Mesodermal cell (in vitro differentiated cells): ENCODE measurements around the gene GJA5.

Source experiments
- H3K27ac ChIP-seq: 2 replicates; pipeline ENCODE4 v1.7.0; 2013; ENCODE audit warnings: mild to moderate bottlenecking, low read depth, low read length, moderate library complexity; ENCODE audit not compliant: severe bottlenecking
- H3K36me3 ChIP-seq: 2 replicates; pipeline ENCODE4 v1.7.1; 2013; ENCODE audit warnings: mild to moderate bottlenecking, low read length, moderate library complexity; ENCODE audit not compliant: control insufficient read depth, insufficient read depth
- H3K4me1 ChIP-seq: one replicate; pipeline ENCODE4 v1.7.1; 2013; ENCODE audit warnings: mild to moderate bottlenecking, low read length; ENCODE audit not compliant: insufficient read depth, control insufficient read depth, poor library complexity, severe bottlenecking
- H3K4me3 ChIP-seq: 2 replicates; pipeline ENCODE4 v1.7.0; 2013; ENCODE audit warnings: low read length, control low read depth, mild to moderate bottlenecking; ENCODE audit not compliant: insufficient read depth, poor library complexity, severe bottlenecking; ENCODE audit errors: extremely low read depth
- H3K9me3 ChIP-seq: 2 replicates; pipeline ENCODE4 v1.7.1; 2013; ENCODE audit warnings: mild to moderate bottlenecking, low read length, moderate library complexity; ENCODE audit not compliant: control insufficient read depth
- WGBS, 2 experiments: methylation state at CpG; one replicate each; pipeline ENCODE4 v1.1.5; 2013; ENCODE audit warnings: missing lambda C conversion rate in 2 of 2; ENCODE audit not compliant: insufficient coverage in 2 of 2; 5-methylcytosine and 5-hydroxymethylcytosine counted together

The GJA5 gene

DNA sequence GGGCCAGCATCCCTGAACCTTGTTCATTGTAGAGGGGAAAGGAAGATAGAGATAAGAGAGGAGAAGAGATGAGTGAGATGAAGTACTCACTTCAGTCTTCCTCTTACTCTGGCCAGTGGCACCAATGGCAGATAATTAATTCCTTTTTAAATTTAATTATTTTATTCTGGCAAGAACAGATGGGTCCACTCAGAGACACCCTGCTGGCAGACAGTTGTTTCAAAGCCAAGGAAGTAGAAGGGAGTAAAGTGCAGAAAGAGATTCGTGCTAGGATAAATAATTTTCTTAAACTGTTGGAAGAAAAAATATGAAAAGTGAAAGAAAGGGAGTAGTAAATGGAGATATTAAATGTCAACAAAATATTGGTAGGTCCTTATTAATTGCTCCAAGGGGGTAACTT is 7.7 kb upstream of the GJA5 start:
- H3K4me3 ChIP-seq, result no peak overlapping the region
- WGBS, 2 experiments, result 83 to 88% methylated on average over 1 of the region's 1 CpG
- no peaks in the 10 kb centered on the region for H3K9me3 ChIP-seq
- H3K4me1 ChIP-seq, result no peaks in the 10 kb centered on the region
- H3K36me3 ChIP-seq, result no peaks in the 10 kb centered on the region
- H3K27ac ChIP-seq, result no peak overlapping the region

DNA sequence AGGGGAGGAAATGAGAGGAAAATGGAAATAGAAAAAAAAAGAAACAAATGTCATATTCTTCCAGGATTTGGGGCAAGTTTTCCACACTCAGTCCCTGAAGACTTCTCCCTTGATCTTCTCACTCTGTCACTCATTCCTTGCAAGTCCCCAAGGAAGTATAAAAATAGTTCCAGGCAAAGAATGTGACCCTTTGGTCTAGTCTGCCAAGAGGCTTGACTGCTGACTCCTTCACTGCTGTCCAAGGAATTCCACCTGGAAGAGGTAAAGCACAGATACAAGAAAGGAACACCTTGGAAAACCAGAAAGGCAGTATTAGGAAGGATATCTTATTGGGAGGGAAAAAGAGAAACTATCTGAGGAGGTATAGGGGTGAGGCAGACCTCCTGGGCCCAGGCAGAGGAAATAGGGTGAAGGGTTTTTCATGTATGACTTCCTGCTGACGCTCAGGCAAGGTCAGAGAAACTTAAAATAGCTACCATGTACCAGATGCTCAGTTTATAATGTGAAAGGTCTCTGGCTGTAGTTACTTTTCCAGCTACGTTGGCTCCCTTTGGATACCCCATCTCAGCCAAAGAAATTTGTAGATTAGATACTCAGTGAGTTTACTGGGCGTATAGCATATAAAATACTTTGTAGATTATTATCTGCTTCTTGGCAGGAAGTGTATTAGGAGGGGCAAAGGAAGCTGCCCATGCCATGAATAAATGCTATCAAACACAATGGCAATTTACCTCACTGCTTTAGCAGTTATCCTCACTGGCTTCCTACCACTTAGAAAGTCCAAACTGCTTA is 2.0 kb upstream of the GJA5 start:
- H3K27ac ChIP-seq, result no peak overlapping the region
- no peak overlapping the region for H3K4me3 ChIP-seq
- H3K36me3 ChIP-seq, result no peaks in the 10 kb centered on the region
- H3K9me3 ChIP-seq, result no peaks in the 10 kb centered on the region
- peaks cover 10% of the 10 kb centered on the region for H3K4me1 ChIP-seq
- 80 to 83% methylated on average over 1 of the region's 3 CpGs for WGBS, 2 experiments

DNA sequence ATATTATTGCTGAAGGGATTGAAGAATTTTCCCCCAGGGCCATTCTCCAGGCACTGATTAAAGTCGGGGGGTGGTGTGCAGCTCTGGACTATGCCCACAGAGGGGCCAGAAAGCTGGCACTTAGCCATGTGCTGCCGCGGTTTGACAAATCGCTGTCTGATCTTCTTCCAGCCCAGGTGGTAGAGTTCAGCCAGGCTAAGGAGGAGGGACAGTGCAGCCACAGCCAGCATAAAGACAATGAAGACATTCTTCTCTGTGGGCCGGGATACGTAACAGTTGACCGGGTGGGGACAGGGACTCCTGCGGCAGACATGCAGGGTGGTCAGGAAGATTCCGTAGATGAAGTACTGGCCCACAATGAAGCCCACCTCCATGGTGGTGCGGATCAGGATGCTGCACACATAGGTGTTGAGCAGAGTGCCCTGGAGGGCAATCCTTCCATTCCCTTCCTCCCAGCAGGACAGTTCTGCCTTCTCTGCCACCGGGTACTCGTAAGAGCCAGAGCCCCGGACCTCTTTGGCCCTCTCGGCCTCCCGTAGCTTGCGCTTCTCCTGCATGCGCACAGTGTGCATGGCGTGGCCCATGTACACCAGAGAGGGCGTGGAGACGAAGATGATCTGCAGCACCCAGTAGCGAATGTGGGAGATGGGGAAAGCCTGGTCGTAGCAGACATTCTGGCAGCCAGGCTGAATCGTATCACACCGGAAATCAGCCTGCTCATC is 1.9 kb downstream of the GJA5 start:
- Histone ChIP-seq H3K9me3 (no peaks in the 10 kb centered on the region), H3K27ac (no peak overlapping the region), H3K36me3 (no peaks in the 10 kb centered on the region), H3K4me1 (peaks cover 16% of the 10 kb centered on the region), H3K4me3 (no peak overlapping the region)
- 96% methylated on average over 24 of the region's 24 CpGs for WGBS, 2 experiments

DNA sequence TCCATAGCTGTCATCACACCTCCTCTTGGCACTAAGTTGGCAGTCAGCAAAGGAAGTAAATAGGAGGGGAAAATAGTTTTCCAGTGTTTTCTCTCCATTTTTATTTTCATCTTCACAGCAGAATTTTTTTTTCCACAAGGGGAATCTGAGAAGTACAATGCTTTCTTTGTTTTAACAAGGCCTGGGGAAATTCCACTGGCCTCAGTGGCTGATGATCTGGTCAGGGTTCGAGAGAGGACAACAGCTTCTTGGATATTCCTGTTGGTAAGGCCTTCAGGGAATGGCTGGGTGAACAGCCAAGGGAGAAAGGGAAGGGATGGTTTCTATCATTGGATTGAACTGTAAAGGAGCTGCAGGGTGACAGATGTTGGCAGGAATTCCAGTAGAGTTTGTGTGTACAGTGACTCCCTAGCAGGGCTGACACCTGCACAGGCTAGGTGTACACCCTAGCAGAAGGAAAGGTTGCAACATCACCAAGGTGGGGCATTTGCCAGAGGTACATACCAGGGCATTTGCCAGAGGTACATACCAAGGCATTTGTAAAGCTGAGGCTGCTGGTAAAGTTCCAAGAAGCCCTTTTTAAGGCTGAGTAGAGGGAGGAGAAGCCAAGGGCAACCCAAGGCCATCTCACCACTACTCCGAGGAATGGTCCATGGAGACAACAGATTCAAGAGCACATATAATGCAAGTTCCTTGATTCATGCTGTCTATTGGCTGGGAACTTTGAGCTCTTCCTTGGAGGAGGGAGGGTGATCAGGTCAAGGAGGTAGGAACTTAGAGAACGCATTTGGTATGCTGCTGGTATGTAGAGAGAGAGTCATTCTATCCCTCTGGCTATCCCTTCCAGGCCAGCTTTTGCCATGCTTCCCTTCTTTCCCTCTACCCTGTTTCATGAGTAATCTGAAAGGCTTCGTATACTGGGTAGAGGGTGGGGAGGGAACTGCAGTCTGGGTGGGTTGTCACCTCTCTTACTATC is 3.1 kb downstream of the GJA5 start:
- H3K27ac ChIP-seq, result no peak overlapping the region

DNA sequence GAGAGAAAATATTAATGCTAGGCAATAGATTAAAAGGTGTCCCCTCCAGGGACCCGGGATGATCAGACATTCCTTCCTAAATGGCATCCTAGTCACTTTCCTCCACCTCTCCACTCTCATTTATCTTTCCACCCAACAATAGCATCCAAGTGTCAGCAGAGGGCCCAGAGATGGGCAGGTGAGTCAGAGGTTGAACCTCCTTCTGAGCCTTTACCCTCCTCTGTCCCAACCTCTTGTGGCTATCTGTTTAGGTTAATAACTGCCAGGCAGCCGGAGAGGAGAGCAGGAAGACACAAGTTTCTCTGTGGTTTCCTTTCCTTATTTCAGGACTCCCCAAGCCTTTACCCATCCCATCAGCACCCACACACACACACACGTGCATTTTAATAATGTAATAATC is 4.1 kb downstream of the GJA5 start:
- WGBS, 2 experiments, result 80 to 100% methylated on average over 1 of the region's 3 CpGs
- Histone ChIP-seq H3K36me3 (no peaks in the 10 kb centered on the region), H3K4me1 (peaks cover 10% of the 10 kb centered on the region), H3K27ac (no peak overlapping the region), H3K4me3 (no peak overlapping the region), H3K9me3 (no peaks in the 10 kb centered on the region)

More for the DNA sequence above, 3.1 kb downstream of the GJA5 start:
- Histone ChIP-seq H3K9me3 (no peaks in the 10 kb centered on the region), H3K4me1 (peaks cover 12% of the 10 kb centered on the region), H3K36me3 (no peaks in the 10 kb centered on the region), H3K4me3 (no peak overlapping the region)
- WGBS, 2 experiments, result 93 to 100% methylated on average over 1 to 2 of the region's 4 CpGs

DNA sequence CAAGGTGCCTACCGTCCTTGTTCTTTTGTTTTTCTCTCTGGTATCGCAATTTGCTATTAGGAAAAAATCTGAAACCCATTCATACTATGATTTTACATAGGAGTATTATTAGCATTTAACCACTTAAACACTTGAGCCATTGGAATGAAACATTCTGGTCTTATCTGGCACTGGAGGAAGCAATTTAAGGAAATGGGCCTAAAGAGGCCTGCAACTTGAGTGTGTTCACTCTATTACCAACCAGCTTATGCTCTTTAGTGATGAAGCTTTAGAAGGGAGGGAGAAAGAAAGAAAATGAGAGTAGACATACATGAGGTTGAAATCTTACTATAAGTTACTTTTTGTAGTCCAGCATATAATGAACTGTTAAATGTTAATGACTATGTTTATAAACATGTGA is 5.7 kb downstream of the GJA5 start:
- Histone ChIP-seq H3K9me3 (no peaks in the 10 kb centered on the region), H3K36me3 (no peaks in the 10 kb centered on the region), H3K4me1 (peaks cover 17% of the 10 kb centered on the region), H3K27ac (no peak overlapping the region), H3K4me3 (no peak overlapping the region)
- no CpG with 5 or more reads among the region's 2 CpGs for WGBS, 2 experiments

DNA sequence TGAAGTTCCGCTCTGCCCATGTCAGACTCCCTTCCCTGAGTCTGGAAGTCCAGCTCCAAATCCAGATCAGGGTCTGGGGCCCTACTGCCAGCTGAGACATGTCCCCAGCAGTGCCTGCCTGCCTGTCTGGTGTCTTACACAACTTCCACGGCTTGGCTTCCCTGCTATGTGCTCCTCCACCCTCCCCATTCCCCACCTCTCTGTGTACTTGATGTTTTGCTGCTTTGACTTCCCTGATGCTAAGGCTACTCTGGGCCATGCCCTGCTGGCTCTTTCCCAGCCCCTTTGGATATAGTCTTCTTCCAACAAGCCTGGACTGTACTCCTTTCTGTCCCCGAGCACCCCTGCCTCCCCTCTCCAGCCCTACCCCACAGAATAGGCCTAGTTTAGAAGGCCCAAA is 7.3 kb downstream of the GJA5 start:
- H3K36me3 ChIP-seq, result no peaks in the 10 kb centered on the region
- 69 to 74% methylated on average over 2 to 3 of the region's 3 CpGs for WGBS, 2 experiments
- no peak overlapping the region for H3K27ac ChIP-seq

DNA sequence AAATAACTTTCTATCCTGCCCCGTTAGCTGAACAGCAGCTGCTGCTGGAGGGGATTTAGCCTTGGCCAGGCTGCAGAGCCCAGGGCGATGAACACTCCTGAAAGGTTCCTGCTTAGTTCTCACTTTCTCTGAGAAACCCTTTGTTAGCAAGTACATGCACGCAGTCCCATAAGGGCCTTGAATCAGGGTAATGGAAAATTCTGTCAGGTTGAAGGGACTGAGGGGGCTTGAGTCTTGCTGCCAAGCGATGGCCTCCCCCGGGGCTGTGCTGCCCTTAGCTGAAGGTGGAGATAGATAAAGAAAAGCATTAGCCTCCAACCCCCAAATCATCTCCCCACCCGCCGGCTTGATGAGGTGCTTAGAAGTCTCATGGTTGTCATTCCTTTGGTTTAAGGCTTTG is 7.9 kb downstream of the GJA5 start:
- no peak overlapping the region for H3K27ac ChIP-seq
- H3K36me3 ChIP-seq, result no peaks in the 10 kb centered on the region
- 66 to 89% methylated on average over 3 of the region's 7 CpGs for WGBS, 2 experiments
- H3K4me3 ChIP-seq, result no peak overlapping the region
- H3K9me3 ChIP-seq, result no peaks in the 10 kb centered on the region
- peaks cover 14% of the 10 kb centered on the region for H3K4me1 ChIP-seq

More for the DNA sequence above, 7.3 kb downstream of the GJA5 start:
- no peaks in the 10 kb centered on the region for H3K9me3 ChIP-seq
- no peak overlapping the region for H3K4me3 ChIP-seq
- H3K4me1 ChIP-seq, result peaks cover 17% of the 10 kb centered on the region

DNA sequence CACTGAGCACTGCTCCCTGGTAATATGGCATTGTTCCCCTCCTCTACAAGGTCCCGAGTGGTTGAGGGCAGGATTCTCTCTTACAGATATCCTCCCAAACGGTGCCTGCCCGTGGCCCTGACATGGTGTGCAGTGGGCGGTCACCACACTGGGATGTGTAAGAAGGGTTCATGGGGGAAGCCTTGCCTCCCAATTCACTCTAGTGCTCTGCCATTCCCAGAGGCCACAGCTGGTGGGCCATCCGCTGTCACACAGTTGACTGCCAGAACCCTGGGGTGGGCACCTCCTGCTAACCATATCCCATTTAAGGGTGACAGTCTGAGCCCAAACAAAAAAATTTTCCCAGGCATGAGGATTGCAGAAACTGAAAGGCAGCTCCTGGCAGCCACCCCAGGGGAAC is 9.1 kb downstream of the GJA5 start:
- H3K27ac ChIP-seq, result no peak overlapping the region
- no peak overlapping the region for H3K4me3 ChIP-seq
- peaks cover 9% of the 10 kb centered on the region for H3K4me1 ChIP-seq
- WGBS, 2 experiments, result 100% methylated on average over 1 of the region's 5 CpGs; no CpG with 5 or more reads in 1 of the 2 experiments
- H3K36me3 ChIP-seq, result no peaks in the 10 kb centered on the region
- H3K9me3 ChIP-seq, result no peaks in the 10 kb centered on the region

DNA sequence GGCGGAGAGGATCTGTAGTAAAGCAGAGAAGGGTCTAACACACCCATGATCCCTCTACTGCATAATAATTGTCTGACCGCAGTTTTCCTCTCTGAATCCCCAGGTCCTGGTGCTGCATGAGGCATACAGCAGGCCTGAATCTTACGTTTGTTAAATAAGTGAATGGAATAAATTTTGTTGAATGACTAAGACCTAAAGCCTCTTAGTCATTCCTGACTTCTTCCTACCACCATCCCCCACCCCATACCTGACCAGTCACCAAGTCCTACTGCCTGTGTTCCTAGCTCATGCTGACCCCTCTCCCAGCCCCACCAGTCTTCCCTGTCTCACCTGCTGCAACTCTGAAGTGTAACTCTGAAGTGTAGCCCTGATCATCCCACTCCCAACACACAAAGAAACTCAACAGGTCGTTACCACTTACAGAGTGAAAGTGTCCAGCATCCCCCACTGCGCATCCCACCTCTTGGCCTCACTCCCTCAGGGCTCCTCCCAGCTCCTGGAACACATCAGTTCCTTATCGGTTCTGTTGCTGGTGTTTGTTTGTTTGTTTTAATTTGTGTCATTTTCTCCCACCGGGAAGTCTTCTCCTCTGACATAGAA is 9.7 kb downstream of the GJA5 start:
- Histone ChIP-seq H3K9me3 (no peaks in the 10 kb centered on the region), H3K4me3 (no peak overlapping the region), H3K4me1 (peaks cover 7% of the 10 kb centered on the region), H3K27ac (no peak overlapping the region), H3K36me3 (no peaks in the 10 kb centered on the region)
- 76% methylated on average over 2 of the region's 7 CpGs; no CpG with 5 or more reads in 1 of the 2 experiments for WGBS, 2 experiments
